RPMI8226 (cell line): ENCODE data around the gene TNMD.

ENCODE experiments used
- DNase-seq: peaks from one replicate; pipeline ENCODE4 v3.0.0-alpha.2; 2015

TNMD gene

GRCh38 chrX:100645106-100645505 is 60.4 kb downstream of the TNMD start:
- DNase-seq = peak; percentile 21

- DNase-seq = no peak
Observed at GRCh38 chrX:100647095-100647494, 62.4 kb downstream of the TNMD start.

GRCh38 chrX:100647739-100648138 is 63.0 kb downstream of the TNMD start:
- no peak for DNase-seq

- DNase-seq = no peak
Observed at GRCh38 chrX:100648458-100649417, 64.0 kb downstream of the TNMD start.
